CD4-positive, alpha-beta T cell treated with Interleukin-6 at 100 ng/mL for 8 hours (primary cell): Measurements from ENCODE around the gene PMS1.
"Not testable (repeated sequence)": the region's sequence is repeated elsewhere in the genome, so short reads cannot be mapped to it uniquely, and the experiment has no call there.

Experiments used
- DNase-seq: peaks from one replicate; pipeline ENCODE4 v3.0.0-alpha.2; 2020; ENCODE audit warnings: mixed read lengths, low spot score

The PMS1 gene

GRCh38 chr2:189818249-189819038 lies 34.2 kb downstream of the PMS1 start:
- DNase-seq: no peak

- no peak for DNase-seq
Measured at GRCh38 chr2:189819297-189819704, 35.1 kb downstream of the PMS1 start.

DNA sequence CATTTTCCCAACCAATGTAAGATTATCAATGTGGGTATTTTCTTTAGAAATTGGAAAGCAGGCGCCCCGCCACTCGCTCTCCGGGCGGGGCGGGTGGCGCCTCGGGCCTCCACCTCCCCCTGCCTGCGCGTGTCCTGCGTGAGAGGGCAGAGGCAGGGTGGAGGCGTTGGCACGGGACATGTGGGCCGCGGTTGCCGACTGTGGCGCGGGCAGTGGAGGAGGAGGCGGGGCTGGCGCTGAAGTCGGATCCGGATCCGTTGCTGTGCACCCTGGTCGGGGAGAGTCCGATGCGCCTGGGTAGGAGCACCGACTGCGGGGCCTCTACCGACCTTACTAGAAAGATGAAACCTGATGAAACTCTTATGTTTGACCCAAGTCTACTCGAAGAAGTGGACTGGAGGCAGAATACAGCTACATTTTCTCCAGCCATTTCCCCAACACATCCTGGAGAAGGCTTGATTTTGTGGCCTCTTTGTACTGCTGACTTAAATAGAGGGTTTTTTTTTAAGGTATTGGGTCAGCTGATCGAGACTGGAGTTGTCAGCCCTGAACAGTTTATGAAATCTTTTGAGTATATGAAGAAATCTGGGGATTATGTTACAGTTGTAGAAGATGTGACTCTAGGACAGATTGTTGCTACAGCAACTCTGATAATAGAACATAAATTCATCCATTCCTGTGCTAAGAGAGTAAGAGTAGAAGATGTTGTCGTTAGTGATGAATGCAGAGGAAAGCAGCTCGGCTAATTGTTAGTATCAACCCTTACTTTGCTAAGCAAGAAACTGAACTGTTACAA lies 37.9 kb downstream of the PMS1 start:
- no peak for DNase-seq

- no peak for DNase-seq
Measured at GRCh38 chr2:189824694-189825396, 40.6 kb downstream of the PMS1 start.

DNA sequence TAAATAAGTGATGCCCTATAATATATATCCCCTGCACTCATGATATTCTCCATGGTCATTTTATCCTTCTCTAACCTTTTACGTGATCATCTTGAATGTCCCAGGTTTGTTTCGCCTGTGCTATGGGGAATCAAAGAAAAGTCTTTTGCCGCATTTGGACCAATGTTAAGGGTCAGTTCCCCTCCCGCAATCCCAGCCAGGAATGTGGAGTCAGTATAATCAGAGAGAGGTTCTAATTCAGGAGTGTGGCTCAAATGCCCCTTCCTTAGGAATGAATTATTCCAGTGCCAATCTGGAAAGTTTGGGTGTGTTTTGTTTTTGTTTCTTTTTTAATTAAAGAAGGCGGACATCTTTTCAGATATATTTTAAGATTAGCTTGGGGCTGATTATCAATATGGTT lies 41.8 kb downstream of the PMS1 start:
- DNase-seq: no peak

DNA sequence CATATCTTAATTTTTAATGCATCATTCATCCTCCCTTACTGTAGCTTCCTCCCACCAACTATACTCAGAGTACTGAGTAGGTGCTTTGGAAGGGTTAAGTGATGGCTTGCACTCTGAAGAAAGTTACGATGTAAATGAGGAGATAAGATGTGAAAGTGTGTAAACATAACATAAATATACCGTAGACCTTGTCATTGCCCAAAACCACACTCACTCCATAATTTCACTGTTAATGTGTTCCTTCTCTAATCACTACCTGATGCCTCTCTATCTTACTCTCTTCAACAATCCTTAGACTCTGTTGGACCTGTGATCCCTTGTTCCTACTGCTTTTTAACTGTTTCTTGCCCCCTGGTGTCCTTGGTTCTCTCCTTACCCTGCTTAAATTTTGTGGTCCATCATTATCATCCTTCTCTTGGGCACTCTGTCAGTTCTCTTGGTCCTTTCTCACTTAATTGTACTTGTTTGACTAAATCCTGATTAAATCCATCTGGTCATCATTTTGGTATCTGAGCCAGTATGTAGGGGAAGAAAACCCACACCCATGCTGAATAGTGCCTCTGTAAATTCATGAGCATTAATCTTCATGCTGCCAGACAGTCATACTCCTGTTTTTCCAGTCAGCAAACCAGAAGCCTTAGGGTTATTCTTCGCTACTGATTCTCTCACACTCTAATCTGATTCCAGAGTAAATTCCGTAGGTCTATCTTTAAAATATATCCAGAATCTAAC lies 45.0 kb downstream of the PMS1 start:
- DNase-seq: no peak

- DNase-seq: no peak
Measured at GRCh38 chr2:189830510-189830909, 46.3 kb downstream of the PMS1 start.

DNA sequence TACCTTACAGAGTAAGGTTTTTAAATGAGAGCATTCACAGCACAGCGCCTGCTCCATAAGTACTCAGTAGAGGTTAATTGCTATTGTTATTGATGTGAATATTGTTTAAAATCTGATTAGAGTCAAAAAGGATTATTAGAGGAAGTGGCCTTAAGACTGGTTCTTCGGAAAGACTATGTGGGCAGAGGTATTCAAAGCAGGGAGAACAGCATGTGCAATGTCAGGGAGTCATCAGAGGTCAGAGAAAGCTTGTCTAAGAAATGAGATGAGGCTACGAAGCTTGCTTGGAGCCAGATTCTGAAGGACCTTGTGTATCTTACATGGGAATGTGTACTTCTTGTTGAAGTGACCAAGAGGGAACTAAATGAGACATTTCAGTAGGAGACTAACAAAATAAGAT lies 49.8 kb downstream of the PMS1 start:
- DNase-seq: no peak

DNA sequence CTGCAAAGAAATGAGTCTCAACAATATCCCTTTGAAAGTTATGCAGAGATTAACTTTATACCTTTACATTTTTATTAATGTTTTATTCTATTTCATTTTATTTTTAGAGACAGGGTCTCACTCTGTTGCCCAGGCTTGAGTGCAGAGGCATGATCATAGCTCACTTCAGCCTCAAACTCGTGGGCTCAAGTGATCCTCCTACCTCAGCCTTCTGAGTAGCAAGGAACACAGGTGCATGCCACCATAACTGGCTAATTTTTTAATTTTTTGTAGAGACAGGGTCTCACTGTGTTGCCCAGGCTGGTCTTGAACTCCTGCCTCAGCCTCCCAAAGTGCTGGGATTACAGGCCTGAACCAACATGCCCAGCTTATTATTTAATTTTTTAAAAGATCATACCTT lies 50.4 kb downstream of the PMS1 start:
- DNase-seq: not testable (repeated sequence)

GRCh38 chr2:189835855-189836558 lies 51.8 kb downstream of the PMS1 start:
- no peak for DNase-seq

- no peak for DNase-seq
Measured at GRCh38 chr2:189836644-189837043, 52.4 kb downstream of the PMS1 start.

DNA sequence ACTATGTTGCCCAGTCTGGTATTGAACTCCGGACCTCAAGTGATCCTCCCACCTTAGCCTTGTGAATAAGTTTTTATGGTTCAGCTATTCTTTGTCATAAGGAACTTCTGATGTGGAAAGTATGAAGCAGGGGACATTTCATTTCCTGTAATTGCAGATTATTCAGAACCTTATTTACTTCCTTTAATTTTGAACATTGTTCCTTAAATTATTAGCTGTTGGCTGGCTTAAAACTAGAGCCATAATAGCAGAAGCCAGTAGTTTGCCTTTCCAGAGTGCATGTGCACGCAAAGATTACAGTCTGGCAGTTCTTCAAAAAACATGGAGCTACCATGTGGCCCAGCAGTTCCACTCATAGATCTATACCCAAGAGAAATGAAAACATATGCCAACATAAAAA lies 53.1 kb downstream of the PMS1 start:
- DNase-seq: no peak

DNA sequence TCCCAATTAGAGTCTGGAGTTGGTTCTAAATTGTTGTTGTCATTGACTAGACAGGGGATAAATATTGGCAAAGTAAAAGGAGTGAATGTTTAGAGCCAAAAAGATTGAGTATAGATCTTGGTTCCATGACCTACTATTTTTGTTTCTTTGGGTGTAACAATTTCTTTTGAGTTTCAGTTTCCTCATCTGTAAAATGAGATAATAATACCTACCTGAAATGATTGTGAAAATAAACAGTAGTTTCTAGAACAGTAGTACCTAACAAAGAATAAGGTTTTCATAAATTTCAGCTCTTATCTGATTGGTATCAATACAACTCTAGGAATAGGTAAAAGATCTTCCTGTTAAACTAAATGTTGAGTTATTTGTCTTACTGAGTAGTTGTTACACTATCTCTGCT lies 56.8 kb downstream of the PMS1 start:
- DNase-seq: no peak

GRCh38 chr2:189848276-189848675 lies 64.0 kb downstream of the PMS1 start:
- no peak for DNase-seq

GRCh38 chr2:189849550-189849949 lies 65.3 kb downstream of the PMS1 start:
- DNase-seq: no peak

DNA sequence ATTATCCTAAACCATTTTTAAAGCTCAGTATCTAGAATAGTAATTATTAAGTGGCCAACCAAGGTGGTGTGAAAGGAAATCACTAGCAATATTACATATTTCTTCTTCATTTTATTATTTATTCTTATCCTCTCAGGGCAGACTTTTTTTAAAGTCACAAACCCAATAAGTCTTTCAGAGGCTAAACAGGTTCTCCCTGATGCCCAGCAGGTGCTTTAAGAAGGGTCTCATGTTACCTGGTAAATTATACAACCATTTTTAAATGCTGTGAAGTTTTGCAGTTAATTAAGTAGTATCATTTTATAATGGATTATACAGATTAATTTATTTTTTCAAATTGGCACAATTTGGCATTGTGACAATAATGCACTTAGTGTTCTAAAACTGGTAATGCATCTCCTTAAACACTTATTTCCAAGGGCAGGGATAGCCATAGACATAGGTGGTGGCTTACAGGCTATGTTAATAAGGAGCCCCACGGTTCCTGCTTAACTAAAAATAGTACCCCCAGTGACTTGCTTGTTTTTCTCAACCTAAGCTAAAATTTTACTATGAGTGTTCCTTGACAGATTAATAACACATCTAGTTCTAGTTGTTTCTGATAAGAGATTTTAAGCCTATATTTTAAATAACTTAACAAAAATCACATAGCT lies 67.0 kb downstream of the PMS1 start:
- DNase-seq: no peak

DNA sequence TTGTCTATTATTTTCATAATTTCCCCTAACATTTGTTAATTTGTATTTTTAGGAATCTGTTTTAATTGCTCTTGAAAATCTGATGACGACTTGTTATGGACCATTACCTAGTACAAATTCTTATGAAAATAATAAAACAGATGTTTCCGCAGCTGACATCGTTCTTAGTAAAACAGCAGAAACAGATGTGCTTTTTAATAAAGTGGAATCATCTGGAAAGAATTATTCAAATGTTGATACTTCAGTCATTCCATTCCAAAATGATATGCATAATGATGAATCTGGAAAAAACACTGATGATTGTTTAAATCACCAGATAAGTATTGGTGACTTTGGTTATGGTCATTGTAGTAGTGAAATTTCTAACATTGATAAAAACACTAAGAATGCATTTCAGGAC lies 69.9 kb downstream of the PMS1 start:
- DNase-seq: no peak

DNA sequence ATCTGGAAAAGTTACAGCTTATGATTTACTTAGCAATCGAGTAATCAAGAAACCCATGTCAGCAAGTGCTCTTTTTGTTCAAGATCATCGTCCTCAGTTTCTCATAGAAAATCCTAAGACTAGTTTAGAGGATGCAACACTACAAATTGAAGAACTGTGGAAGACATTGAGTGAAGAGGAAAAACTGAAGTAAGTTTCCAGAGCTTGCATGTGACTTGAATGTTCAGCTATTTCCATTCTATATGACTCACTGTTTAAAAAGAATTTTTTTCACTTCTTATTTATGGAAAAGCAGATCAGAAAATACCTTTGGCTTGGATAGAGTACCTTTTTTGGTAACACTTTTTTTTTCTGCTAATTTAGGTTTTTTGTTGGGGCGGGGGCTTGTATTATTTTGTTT lies 70.7 kb downstream of the PMS1 start:
- no peak for DNase-seq

GRCh38 chr2:189858291-189858690 lies 74.0 kb downstream of the PMS1 start:
- DNase-seq: no peak

DNA sequence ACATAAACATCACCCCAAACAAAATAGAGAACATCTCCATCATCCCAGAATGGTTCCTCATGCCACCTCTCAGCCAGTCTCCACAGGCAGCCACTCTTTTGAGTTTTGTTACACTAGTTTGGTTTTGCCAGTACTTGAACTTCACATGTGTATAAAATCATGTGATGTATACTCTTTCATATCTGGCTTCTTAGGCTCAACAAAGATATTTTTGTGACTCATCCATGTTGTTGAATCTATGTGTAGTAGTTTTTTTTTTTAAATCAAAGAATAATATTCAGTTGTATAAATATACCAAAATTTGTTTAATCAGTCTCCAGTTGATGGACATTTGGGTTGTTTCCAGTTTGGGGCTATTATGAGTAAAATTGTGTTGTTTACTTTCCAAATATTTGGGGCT lies 75.9 kb downstream of the PMS1 start:
- no peak for DNase-seq

GRCh38 chr2:189862751-189863150 lies 78.5 kb downstream of the PMS1 start:
- no peak for DNase-seq
